ENCODE data around the gene OR7G3. TPM values are rescaled to one million over a fixed set of nuclear protein-coding genes. Genes with fewer than 3 reads are reported as not detected.

The OR7G3 gene
- total and polyA plus RNA-seq, 2 experiments from 2014 or later: not detected

DNA sequence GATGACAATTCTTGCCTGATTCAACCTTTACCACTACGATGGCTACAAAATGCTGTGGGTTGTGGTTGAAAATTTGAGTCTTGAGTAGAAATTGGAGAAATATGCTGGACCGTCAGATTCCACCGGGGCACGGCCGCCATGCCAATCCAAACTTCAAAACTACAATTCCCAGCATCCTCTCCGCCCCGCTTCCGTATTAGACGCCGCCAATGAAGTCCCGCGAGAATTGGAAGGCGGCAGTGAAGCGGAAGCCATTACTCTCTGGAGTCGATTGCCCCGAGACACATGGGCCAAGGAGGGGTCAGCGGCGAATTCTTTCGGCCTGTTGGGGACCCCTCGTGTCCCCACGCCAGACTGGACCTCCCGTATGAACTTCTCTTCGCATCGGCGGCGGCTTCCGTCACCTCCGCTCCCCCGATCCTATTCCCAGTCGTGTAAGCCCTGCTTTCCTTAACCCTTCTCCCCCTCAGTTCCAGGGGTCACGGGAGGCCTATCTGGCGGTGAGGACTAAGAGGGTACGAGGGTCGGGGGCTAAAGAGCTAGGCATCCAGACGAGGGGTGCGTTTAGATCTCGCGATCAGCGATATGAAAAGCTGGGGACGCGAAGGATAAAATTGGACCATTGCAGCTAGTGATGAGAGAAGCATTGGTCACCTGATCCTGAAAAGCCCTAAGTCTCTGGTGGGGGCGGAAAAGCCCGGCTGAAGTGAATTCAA is 13.6 kb upstream of the OR7G3 start, which contains the start of gene ZNF317:
Gene ZNF317 (plus strand): TSS at position 239 of the 716 bp plus-strand sequence. CDS start 15,620 bp downstream, outside the sequence.
- TF ChIP-seq EZH2 (IDR thresholded peaks at IDR 0.05; ENCODE audit: borderline replicate concordance) (no peak), EZH2phosphoT487 (IDR thresholded peaks at IDR 0.05; ENCODE audit: low read depth, severe bottlenecking, unreplicated experiment) (no peak)
- Histone ChIP-seq H3K36me3 (replicated peaks; ENCODE audit: insufficient read depth, low read depth) (no peaks in the 10 kb centered on the region), H3K9me2 (replicated peaks; ENCODE audit: insufficient read depth) (no peaks in the 10 kb centered on the region), H3K79me2 (peaks cover 51% of the 10 kb centered on the region), H3K4me3 (peak within 1 kb of the TSS; percentile 80), H4K20me1 (ENCODE audit: insufficient read depth, poor library complexity, severe bottlenecking) (peaks cover 4% of the 10 kb centered on the region), H3K9me3 (ENCODE audit: low read depth) (peaks cover 15% of the 10 kb centered on the region), H3K27me3 (no peaks in the 10 kb centered on the region), H3K4me1 (ENCODE audit: insufficient read depth) (no peaks in the 10 kb centered on the region), H3K4me2 (peak within 1 kb of the TSS; percentile 78), H2AFZ (peak within 1 kb of the TSS; percentile 93), H3K27ac (peak within 1 kb of the TSS; percentile 88)
- DNase-seq (ENCODE audit: low spot score): peak; percentile 96
- 2% methylated on average over 43 of the region's 43 CpGs for WGBS (ENCODE audit: low lambda C conversion rate, missing lambda C conversion rate)

DNA sequence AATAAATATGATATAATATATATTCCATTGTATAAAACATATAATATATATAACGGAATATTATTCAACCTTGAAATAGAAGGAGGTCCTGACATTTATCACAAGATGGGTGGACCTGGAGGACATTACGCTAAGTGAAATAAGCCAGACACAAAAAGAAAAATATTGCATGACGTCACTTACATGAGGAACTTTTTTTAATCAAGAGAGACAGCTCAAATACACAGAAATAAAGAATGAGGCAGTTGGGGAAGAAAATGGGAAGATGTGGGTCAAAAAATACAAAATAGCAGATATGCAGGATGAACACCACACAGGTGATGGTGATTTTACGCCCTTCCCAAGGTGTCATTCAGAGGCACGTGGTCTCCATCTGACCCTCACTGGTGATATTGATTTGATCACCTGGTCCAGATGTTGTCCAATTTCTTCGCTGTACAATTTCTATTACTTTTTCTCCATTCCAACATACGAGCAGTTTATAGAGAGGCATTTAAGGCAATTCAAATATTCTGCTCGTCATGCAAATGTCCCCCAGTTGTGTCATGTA is 12.9 kb upstream of the OR7G3 start:
- H3K36me3 ChIP-seq (replicated peaks; ENCODE audit: insufficient read depth, low read depth): no peaks in the 10 kb centered on the region
- no peaks in the 10 kb centered on the region for H3K9me2 ChIP-seq (replicated peaks; ENCODE audit: insufficient read depth)
- H3K4me3 ChIP-seq: peak overlapping the region; percentile 52
- TF ChIP-seq, protein P1, sequence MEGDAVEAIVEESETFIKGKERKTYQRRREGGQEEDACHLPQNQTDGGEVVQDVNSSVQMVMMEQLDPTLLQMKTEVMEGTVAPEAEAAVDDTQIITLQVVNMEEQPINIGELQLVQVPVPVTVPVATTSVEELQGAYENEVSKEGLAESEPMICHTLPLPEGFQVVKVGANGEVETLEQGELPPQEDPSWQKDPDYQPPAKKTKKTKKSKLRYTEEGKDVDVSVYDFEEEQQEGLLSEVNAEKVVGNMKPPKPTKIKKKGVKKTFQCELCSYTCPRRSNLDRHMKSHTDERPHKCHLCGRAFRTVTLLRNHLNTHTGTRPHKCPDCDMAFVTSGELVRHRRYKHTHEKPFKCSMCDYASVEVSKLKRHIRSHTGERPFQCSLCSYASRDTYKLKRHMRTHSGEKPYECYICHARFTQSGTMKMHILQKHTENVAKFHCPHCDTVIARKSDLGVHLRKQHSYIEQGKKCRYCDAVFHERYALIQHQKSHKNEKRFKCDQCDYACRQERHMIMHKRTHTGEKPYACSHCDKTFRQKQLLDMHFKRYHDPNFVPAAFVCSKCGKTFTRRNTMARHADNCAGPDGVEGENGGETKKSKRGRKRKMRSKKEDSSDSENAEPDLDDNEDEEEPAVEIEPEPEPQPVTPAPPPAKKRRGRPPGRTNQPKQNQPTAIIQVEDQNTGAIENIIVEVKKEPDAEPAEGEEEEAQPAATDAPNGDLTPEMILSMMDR (IDR thresholded peaks at IDR 0.05; ENCODE audit: poor library complexity): no peak
- no peak for TF ChIP-seq EZH2 (IDR thresholded peaks at IDR 0.05; ENCODE audit: borderline replicate concordance)
- no peak for TF ChIP-seq EZH2phosphoT487 (IDR thresholded peaks at IDR 0.05; ENCODE audit: low read depth, severe bottlenecking, unreplicated experiment)
- H4K20me1 ChIP-seq (ENCODE audit: insufficient read depth, poor library complexity, severe bottlenecking): peaks cover 4% of the 10 kb centered on the region
- peak overlapping the region; percentile 78 for H3K4me2 ChIP-seq
- H3K9me3 ChIP-seq (ENCODE audit: low read depth): peaks cover 8% of the 10 kb centered on the region
- 40% methylated on average over 8 of the region's 8 CpGs for WGBS (ENCODE audit: low lambda C conversion rate, missing lambda C conversion rate)
- DNase-seq (ENCODE audit: low spot score): no peak
- no peaks in the 10 kb centered on the region for H3K4me1 ChIP-seq (ENCODE audit: insufficient read depth)
- H3K27me3 ChIP-seq: no peaks in the 10 kb centered on the region
- no peak overlapping the region for H3K27ac ChIP-seq
- H3K79me2 ChIP-seq: peaks cover 44% of the 10 kb centered on the region
- peak overlapping the region; percentile 93 for H2AFZ ChIP-seq

DNA sequence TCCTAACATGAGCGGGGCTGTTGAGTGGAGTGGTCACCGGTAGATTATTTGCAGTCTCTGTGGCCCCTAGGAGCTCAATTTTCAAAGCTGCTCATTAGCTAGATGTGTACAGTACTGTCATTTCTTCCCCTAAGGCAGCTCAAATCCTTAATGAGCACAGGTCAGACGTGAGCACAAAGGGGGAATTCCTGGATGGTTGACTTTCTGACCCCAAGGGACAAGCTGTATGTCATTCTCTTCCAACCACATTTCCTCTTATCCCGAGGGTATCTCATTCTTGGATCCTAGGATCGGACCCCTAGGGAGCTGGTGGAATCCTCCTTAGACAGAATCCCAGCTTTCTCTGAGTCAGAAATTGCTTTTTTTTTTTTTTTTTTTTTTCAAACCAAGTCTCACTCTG is 5.7 kb upstream of the OR7G3 start:
- H4K20me1 ChIP-seq (ENCODE audit: insufficient read depth, poor library complexity, severe bottlenecking): no peaks in the 10 kb centered on the region
- H3K4me1 ChIP-seq (ENCODE audit: insufficient read depth): no peaks in the 10 kb centered on the region
- 73% methylated on average over 5 of the region's 5 CpGs for WGBS (ENCODE audit: low lambda C conversion rate, missing lambda C conversion rate)

More for the DNA sequence above, 5.7 kb upstream of the OR7G3 start:
- Histone ChIP-seq H3K36me3 (replicated peaks; ENCODE audit: insufficient read depth, low read depth) (no peaks in the 10 kb centered on the region), H3K4me2 (no peak overlapping the region), H3K4me3 (no peak overlapping the region), H3K9me3 (ENCODE audit: low read depth) (no peaks in the 10 kb centered on the region), H3K9me2 (replicated peaks; ENCODE audit: insufficient read depth) (no peaks in the 10 kb centered on the region), H2AFZ (no peak overlapping the region), H3K27me3 (no peaks in the 10 kb centered on the region), H3K27ac (no peak overlapping the region), H3K79me2 (no peaks in the 10 kb centered on the region)
- no peak for TF ChIP-seq EZH2 (IDR thresholded peaks at IDR 0.05; ENCODE audit: borderline replicate concordance)
- TF ChIP-seq EZH2phosphoT487 (IDR thresholded peaks at IDR 0.05; ENCODE audit: low read depth, severe bottlenecking, unreplicated experiment): no peak
- TF ChIP-seq, protein P1 (IDR thresholded peaks at IDR 0.05; ENCODE audit: poor library complexity): no peak
- no peak for DNase-seq (ENCODE audit: low spot score)
